Measurements from ENCODE around the gene SGPL1.
"Not testable (repeated sequence)": the region's sequence is repeated elsewhere in the genome, so short reads cannot be mapped to it uniquely, and the experiment has no call there.

Gene SGPL1

GRCh38 chr10:70917226-70917625 lies 101.5 kb downstream of the SGPL1 start:
- TF ChIP-seq CTCF (IDR thresholded peaks at IDR 0.05; ENCODE audit: insufficient read depth, low read depth, low read length, missing control alignments): no peak
- DNase-seq (ENCODE audit: low read depth): no peak
- no peak overlapping the region for H3K4me3 ChIP-seq (ENCODE audit: low read depth, low read length)

- no peak overlapping the region for H3K4me3 ChIP-seq (ENCODE audit: low read depth, low read length)
- TF ChIP-seq CTCF (IDR thresholded peaks at IDR 0.05; ENCODE audit: insufficient read depth, low read depth, low read length, missing control alignments): no peak
- no peak for DNase-seq (ENCODE audit: low read depth)
These were observed 101.9 kb downstream of the SGPL1 start for GRCh38 chr10:70917635-70918034.

- no peak for DNase-seq (ENCODE audit: low read depth)
- no peak overlapping the region for H3K4me3 ChIP-seq (ENCODE audit: low read depth, low read length)
- no peak for TF ChIP-seq CTCF (IDR thresholded peaks at IDR 0.05; ENCODE audit: insufficient read depth, low read depth, low read length, missing control alignments)
These were observed 103.2 kb downstream of the SGPL1 start for GRCh38 chr10:70918851-70919530.

GRCh38 chr10:70919906-70920305 lies 104.2 kb downstream of the SGPL1 start:
- DNase-seq (ENCODE audit: low read depth); H3K4me3 ChIP-seq (ENCODE audit: low read depth, low read length): not testable (repeated sequence)

GRCh38 chr10:70920519-70920918 lies 104.8 kb downstream of the SGPL1 start:
- DNase-seq (ENCODE audit: low read depth): no peak
- TF ChIP-seq CTCF (IDR thresholded peaks at IDR 0.05; ENCODE audit: insufficient read depth, low read depth, low read length, missing control alignments): no peak
- no peak overlapping the region for H3K4me3 ChIP-seq (ENCODE audit: low read depth, low read length)

GRCh38 chr10:70921285-70921684 lies 105.5 kb downstream of the SGPL1 start:
- no peak for TF ChIP-seq CTCF (IDR thresholded peaks at IDR 0.05; ENCODE audit: insufficient read depth, low read depth, low read length, missing control alignments)
- no peak overlapping the region for H3K4me3 ChIP-seq (ENCODE audit: low read depth, low read length)
- no peak for DNase-seq (ENCODE audit: low read depth)

GRCh38 chr10:70923696-70924095 lies 107.9 kb downstream of the SGPL1 start:
- H3K4me3 ChIP-seq (ENCODE audit: low read depth, low read length): no peak overlapping the region
- no peak for TF ChIP-seq CTCF (IDR thresholded peaks at IDR 0.05; ENCODE audit: insufficient read depth, low read depth, low read length, missing control alignments)
- no peak for DNase-seq (ENCODE audit: low read depth)
